Sigmoid colon (tissue), 4 donors: ENCODE measurements around the gene ACE.

Experiments
- EP300 ChIP-seq, 4 donors: sonication (generic); formaldehyde crosslinking; IDR thresholded peaks; one replicate each; pipeline ENCODE4 v1.6.1; 2017; ENCODE audit warnings: antibody characterized with exemption in 4 of 4
- POLR2A ChIP-seq, 2 donors: fragments of 450-650 bp; IDR thresholded peaks; one replicate each; pipeline ENCODE4 v1.6.1; 2016; ENCODE audit warnings: antibody characterized with exemption in 2 of 2, mild to moderate bottlenecking in 2 of 2, moderate library complexity in 2 of 2
- POLR2AphosphoS5 ChIP-seq, 4 donors: sonication (generic); formaldehyde crosslinking; IDR thresholded peaks; one replicate each; pipeline ENCODE4 v1.6.1; 2017; ENCODE audit warnings: antibody characterized with exemption in 4 of 4
- TF ChIP-seq, protein P1 (sequence below), 4 experiments: fragments of 450-650 bp in 3 of 4; fragments of 200-600 bp in 1 of 4; IDR thresholded peaks; one replicate each; pipeline ENCODE4 v1.5.1; 2016 to 2019; ENCODE audit warnings: antibody characterized with exemption in 4 of 4, mild to moderate bottlenecking in 3 of 4, moderate library complexity in 2 of 4

DNA sequence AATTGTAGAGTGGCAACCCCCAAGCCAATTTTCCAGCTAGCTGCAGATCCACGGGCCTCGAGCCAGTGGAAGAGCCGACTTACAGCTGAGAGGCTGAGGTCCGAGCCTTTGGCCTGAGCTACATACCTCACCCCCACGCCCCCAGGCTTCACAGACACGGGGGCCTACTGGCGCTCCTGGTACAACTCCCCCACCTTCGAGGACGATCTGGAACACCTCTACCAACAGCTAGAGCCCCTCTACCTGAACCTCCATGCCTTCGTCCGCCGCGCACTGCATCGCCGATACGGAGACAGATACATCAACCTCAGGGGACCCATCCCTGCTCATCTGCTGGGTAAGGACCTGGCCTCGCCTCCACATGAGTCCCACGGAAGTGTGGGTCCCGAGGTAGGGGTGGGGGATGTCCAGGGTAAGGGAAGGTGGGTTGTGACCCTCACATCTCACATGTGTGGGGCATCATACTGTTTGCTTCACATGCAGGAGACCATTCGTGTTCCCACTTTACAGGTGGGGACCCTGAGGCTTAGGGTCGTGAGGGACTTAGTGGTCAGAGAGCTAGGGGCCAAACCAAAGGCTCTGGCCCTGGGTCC, 3.4 kb downstream of the ACE start:
- TF ChIP-seq, protein P1, sequence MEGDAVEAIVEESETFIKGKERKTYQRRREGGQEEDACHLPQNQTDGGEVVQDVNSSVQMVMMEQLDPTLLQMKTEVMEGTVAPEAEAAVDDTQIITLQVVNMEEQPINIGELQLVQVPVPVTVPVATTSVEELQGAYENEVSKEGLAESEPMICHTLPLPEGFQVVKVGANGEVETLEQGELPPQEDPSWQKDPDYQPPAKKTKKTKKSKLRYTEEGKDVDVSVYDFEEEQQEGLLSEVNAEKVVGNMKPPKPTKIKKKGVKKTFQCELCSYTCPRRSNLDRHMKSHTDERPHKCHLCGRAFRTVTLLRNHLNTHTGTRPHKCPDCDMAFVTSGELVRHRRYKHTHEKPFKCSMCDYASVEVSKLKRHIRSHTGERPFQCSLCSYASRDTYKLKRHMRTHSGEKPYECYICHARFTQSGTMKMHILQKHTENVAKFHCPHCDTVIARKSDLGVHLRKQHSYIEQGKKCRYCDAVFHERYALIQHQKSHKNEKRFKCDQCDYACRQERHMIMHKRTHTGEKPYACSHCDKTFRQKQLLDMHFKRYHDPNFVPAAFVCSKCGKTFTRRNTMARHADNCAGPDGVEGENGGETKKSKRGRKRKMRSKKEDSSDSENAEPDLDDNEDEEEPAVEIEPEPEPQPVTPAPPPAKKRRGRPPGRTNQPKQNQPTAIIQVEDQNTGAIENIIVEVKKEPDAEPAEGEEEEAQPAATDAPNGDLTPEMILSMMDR (IDR thresholded peaks at IDR 0.05) = no peak
- TF ChIP-seq POLR2A (IDR thresholded peaks at IDR 0.05) (no peak), POLR2AphosphoS5 (IDR thresholded peaks at IDR 0.05) (no peak), EP300 (IDR thresholded peaks at IDR 0.05) (no peak)
